T-helper 1 cell (primary cell): Measurements from ENCODE around the gene SYNDIG1.
"Not testable (repeated sequence)": the region's sequence is repeated elsewhere in the genome, so short reads cannot be mapped to it uniquely, and the experiment has no call there.

Experiments used
- DNase-seq, 5 donors: peaks; one replicate each; pipeline ENCODE4 v3.0.0-alpha.2; 2012 to 2020

The SYNDIG1 gene

DNA sequence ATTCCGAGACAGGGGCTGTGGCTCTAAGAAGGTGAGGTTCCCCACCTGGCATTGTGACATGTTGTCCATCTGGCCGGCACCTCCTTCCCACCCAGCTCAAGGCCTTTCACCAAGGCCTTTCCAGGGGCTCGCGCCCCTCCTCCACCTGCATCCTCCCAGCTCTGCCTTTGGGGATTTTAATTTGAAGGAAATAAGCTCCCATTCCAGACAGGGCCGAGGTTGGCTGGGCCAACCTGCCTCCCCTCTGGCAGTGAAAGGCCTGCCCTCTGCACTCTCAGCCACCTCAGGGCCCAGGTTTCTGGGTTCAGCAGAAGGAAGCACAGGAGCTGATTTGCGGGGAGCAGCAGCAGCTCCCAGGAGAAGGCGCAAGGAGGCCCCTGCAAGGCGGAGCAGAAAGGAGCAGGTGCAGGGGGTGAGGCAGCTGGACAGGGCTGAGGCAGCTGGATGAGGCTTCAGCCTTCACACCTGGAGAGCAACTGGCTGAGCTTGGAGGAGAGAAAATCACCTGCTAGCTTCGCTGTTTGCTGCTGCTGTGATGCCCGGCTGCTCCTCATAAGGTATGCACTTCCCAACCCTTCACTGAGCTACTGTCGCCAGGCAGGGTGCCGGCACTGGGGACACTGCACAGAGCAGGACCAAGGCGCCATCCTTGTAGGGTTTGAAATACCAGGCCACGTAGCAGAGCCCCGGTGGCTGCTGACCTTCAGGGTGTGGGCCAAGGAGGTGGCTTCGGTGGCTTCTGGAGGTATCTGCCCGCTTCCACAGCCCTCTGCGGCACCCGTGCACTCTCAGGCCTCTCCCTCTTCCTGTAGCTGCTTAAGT is 147.0 kb downstream of the SYNDIG1 start:
- DNase-seq: no peak

DNA sequence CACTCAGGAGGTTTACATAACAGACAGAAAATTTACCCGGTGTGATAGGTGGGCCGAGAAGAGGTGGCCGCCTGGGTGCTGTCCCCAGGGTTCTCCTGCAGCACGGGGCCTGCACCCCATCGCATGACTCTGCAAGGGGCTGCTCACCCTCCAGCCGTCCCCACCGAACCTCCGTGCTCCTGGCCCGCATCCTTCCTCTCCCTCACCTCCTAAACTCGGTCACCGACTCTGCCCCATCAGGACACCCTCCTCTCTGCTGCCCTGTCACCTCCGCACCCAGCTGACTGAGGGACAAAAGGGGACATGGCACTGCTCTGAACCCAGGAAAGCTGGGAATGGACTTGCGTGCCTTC is 147.6 kb downstream of the SYNDIG1 start:
- DNase-seq: no peak

DNA sequence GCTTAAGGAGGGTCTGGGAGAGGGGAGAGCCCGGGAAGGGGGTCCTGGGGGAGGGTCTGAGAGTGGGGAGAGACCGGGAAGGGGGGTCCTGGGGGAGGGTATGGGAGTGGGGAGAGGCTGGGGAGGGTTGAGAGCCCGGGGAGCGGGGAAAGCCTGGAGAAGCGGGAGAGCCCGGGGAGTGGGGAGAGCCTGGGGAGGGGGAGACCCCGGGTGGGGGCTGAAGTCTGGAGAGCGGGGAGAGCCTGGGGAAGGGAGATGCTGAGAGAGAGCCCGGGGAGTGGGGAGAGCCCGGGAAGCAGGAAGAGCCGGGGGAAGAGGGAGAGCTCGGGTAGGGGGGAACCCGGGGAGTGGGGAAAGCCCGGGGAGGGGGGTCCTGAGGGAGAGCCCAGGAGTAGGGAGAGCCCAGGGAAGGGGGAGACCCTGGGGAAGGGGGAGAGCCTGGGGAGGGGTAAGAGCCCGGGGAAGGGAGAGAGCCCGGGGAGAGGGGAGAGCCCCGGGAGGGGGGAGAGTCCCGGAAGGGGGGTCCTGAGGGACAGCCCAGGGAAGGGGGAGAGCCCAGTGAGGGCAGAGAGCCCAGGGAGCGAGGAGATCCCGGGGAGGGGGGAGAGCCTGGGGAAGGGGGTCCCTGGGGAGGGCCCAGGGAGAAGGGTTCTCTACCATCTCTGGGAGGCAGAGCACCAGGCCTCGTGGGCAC is 148.5 kb downstream of the SYNDIG1 start:
- no peak for DNase-seq

DNA sequence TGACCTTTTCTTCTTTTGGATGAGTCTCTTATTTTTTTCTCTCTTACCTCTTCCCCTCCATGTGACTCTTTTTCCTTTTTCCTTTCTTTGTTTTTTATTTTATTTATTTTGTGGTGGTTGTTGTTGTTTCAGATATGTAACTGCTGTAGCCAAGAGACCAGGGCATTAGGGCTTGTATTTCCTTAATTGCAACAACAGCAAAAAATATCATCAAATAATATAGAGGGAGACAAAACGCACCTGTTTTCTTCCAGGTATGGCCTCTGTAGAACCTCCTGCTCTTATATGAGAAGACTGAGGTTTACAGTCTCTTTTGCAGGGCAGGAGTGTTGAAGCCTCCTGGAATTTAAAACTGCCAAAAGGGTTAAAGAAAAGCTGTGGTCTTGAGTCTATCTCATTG is 149.3 kb downstream of the SYNDIG1 start:
- DNase-seq: no peak

DNA sequence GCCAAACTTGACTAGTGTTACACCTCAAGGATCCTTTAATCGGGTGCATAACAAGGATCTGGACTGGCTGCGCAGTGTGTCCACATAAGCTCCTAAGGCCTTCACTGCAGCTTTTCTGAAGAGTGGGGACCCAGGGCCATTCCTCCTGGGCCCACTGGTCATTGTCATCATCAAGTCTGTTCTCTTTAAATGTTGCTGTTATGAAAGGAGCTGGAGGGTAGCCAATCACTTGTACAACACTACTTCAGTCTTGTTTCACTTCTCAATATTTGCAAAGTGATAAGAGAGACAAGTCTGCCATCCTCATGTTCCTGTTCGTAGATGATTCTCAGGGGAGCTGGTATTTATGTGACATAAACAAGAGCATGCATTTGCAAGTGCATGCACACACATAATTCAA is 149.8 kb downstream of the SYNDIG1 start:
- DNase-seq: no peak

DNA sequence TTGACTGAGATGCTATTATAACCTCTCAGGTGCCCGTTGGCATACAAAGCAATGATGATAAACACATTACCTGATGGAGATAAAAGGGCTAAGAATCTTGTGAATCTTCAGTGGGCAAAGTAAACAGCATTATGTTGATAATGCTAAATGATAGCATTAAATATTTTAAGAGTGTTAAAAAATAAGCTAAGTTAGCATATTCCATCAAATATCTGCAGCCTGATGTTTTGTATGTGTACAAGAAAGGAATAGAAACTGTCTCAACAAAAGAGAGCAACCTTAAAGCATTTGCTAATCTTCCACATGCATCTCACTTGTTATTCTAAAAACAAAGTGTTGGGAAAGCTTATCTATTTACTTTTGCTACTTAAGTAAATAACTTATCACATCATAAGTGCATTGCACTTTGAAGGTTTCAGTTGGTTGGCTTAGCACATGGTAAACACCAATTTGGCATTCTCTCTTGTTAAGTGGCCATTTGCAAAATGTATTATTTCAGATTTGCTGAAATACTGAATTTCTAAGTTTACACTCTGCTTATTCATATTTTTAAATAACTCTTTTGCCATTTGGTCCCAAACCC is 151.6 kb downstream of the SYNDIG1 start:
- no peak for DNase-seq

DNA sequence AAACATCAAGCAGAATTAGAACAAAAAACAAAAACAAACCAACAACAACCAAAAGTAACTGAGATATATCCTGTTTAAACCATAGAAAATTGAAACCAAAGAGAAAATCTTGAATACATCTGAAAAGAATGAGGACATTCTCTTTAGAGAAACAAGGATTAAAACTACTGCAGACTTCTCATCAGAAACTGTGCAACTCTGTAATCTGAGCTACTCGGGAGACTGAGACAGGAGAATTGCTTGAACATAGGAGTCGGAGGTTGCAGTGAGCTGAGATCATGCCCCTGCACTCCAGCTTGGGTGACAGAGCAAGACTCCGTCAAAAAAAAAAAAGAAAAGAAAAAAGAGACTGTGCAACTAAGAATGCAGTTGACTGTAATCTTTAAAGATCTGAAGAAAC is 153.4 kb downstream of the SYNDIG1 start:
- no peak for DNase-seq

DNA sequence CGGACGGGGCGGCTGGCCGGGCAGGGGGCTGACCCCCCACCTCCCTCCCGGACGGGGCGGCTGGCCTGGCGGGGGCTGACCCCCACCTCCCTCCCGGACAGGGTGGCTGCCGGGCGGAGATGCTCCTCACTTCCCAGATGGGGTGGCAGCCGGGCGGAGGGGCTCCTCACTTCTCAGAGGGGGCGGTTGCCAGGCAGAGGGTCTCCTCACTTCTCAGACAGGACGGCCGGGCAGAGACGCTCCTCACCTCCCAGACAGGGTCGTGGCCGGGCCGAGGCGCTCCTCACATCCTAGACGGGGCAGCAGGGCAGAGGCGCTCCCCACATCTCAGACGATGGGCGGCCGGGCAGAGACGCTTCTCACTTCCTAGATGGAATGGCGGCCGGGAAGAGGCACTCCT is 156.7 kb downstream of the SYNDIG1 start:
- not testable (repeated sequence) for DNase-seq

DNA sequence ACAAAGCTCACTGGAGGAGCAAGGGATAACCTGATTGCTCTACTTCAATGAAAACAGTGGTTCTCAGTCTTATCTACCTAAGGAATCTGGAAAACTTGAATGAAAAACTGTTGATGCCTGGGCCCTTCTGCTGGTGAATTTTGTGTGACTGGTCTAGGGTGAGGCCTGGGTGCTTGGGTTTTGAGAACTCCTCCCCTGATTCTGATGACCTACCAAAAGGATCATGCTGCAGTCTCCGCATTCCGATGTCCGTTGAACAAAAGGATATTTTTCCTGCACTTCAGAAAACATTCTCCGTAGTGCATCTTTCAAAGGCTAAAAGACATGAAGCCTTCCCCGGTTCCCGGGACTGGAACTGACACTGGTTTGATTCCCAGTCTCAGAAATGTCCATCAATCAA is 157.9 kb downstream of the SYNDIG1 start:
- DNase-seq: no peak

DNA sequence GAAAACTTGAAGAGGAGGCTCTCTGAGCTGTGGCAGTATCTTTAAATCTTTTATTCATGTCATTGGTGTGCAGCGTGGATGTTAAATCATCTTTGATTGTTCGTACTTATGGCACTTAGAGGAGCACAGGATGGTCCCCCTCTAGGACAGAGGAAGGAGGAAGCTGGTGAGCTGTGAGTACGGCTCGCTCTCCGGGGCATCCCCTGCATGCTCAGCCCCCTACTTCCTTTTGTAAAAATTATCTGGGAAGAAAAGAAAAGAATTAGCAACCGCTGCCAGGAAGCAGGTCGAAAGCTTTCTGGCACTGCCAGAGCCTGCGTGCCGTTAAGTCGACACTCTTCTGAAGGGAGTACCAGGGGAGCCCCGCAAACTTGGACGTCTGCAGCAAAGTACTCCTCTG is 158.5 kb downstream of the SYNDIG1 start:
- DNase-seq: no peak

DNA sequence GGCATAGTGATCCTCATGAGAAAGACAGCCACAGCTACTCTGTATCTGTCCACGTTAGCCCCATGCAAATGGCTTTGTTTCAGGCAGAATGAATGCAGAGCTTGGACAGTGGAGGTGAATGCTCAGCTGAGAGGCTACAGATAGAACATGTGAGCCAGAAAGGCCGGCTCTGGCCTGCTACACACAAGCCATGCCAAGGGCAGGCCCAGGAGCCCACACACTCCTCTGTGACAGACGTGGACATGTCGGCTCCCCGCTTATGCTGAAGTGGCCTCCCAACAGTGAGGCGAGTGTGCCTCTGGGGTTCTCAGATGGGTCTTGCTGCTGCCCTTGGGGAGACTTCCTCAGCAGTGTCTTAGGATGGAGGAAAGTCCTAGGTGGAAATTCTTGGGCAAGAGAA is 159.6 kb downstream of the SYNDIG1 start:
- no peak for DNase-seq

DNA sequence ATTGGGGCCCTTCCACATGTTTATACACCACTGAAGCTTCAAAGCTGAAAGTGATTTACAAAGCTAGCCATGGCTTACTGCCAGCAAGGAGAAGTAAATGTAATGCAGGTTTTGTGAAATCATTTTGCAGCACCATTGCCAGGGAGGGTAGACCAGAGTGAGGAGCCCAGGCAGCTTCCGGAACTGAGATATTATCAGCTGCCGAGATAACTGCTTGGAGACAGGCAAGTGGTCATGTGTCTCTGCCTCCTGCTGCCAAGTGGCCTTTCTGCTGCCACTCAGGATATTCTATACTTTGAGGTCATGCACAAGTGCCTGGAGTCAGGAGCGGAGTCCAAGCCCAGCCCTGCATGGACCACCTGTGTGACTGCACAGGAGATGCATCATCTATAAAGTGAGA is 160.2 kb downstream of the SYNDIG1 start:
- no peak for DNase-seq

DNA sequence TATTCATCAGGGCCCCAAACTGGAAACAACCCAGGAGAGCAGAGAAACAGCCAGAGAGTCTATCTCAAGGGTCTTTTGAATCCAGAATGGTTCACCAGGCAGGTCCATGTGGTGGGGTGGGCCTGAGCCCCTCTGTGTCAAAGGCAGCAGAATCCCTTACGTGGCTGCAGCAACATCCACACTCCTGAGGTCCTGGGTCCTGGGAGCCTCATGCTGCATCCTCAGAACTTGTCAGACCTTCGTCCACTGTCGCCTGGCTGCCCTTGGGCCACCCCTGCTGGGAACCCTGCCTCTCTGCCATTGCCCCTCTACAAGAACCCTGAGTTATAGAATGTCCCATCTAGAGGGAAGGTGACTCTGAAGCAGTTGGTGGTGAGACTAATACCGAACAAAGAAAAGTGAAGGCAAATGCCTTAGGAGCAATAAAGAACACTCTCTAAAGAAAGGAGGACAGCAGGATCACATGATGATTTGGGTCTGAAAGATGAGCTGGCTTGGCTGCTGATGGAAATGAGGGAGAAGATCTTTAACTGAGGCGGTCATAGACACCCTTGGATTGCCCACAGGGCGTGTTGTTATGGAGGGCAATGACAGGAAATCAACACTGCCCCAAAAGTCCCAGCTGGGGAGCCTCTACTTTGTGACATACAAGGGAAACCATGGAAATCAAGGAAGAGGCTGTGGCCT is 161.2 kb downstream of the SYNDIG1 start:
- no peak for DNase-seq

DNA sequence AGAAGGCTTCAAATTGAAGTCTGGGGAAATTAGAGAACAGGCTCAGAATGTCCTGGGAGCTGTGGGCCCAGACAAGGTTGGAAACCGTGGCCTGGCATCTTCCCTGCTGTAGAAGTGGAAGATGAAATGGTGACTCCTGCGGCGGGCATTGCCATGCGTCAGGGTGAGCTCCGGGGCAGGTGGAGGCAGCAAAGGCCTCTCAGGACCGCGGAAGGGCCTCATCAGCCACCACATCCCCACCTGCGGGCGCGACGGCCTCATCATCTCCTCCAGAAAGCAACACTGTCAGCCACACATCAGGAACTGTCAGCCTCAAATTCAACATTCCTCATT is 161.7 kb downstream of the SYNDIG1 start:
- DNase-seq: no peak

DNA sequence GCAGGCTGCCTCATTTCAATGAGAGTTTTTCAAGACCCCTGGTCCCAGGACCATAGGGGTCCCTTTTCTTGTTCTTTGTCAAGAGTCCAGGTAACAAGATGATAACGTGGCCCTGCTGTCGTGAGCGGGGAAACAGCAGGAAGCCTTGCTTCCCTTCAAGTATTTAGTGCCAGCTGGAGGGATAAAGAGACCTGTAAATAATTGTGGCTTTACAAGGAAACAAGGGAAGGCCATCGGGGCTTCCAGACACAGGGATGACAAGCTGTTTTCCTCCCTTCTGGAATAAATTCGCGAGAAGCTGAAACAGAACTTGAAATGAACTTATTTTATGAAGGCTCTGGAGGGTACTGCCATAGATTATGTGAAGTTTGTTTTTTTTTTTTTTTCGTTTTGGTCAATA is 163.2 kb downstream of the SYNDIG1 start:
- no peak for DNase-seq

DNA sequence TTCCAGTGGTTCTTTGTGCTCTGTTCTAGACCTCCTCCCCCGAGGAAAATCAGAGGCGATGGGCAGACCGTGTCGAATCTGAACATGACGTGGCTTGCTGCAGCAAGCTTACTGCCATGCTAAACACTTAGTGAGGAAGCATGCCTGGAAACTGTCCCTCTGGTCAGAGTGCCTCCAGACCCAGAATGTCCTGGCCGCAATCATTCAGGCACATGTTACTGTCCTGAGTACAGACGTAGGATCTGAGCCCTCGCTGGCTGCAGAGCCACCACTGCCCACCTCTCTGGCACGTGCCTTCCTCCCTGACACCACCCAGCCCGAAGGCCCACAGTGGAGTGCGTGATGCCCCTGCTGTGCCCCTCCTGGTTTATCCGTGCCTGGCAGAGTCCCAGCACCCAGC is 163.6 kb downstream of the SYNDIG1 start:
- DNase-seq: no peak

DNA sequence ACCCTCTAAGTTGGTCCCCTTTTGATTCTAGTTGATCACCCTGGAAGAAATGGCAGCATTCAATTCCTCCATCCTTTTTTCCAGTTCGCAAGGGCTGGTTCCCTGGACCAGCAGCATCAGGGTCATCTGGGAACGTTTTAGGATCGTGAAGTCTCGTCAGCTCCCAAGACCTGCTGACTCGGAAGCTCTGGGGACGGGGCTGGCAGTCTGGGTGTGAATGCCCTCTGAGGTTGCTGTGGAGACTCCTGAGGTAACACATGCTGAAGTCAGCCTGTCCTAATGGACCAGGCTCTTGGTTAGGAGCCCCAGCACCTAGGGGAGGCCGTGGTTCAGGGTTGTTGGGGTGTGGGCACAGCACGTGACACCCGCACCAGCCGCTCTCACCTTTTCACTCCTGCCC is 164.1 kb downstream of the SYNDIG1 start:
- DNase-seq: no peak

DNA sequence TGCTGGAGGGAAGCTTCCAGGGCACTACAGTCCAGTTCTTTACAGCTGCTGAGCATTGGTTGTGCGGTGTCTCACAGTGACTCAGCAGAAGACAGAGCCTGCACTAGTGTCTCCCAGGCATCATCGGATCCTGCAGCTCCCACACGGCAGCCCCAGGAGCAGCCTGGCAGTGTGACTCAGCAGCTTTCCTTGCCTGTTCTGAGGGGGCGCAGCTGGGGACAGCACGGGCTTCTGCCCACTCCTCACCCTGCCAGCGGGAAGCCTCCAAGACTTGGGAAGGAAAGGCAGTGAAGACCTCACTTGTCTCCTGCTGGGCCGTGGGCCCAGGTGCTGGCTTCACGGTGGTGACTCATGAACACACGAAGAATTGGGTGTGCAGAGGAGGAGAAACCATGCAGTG is 165.4 kb downstream of the SYNDIG1 start:
- no peak for DNase-seq

DNA sequence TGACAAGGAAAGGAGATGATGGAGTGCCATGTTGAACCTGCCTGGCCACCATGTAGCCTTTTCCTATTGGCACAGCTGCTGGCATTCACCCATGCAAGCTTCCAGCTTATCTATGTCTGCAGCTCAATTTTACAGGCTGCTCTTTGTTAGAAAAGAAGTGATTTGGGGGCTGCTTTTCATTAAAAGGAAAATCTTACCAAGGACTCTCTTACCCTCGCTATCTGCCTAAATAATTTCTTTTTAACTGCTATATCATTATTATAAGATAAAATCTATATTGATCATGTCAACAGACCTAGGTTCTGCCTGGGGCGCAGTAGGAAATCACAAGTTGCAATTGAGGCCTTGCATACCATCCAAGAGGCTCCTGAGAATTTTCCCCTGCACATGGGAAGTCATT is 167.2 kb downstream of the SYNDIG1 start:
- no peak for DNase-seq

DNA sequence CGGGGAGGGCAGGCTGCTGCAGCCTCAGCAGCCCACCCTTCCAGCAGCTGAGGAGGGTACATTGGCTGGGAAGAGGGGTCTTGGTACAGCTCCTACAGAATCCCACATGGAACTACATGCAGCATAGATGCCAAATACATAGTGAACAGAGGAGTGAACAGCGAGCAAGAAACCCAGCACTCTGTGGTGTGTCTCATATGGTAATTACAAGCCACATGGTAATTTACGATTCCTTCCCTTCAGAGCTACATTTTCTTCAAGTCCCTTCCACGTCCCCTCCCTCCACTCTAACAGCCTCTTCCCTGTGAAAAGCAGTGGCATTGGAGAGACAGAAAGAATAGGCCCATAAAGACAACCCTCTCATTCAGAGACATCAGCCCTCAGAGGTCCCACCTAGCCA is 167.7 kb downstream of the SYNDIG1 start:
- no peak for DNase-seq

DNA sequence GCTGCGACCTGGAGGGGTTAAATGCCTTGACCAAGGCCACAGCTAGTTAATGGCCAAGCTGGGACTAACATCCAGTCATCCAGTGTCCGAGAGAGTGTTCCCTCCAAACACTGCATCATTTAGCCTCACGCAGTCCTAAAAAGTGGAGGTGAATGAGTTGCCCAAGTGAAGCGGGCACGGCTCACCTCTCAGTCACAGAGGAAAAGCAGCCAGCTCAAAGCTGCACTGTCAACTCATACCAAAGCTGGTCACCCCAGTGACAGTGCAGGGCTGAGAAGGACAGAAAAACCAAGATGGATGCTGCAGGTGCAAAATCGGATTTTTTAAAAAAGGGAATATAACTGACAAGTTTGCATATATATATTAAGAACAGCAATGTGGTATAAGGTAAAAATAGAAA is 168.5 kb downstream of the SYNDIG1 start:
- no peak for DNase-seq

DNA sequence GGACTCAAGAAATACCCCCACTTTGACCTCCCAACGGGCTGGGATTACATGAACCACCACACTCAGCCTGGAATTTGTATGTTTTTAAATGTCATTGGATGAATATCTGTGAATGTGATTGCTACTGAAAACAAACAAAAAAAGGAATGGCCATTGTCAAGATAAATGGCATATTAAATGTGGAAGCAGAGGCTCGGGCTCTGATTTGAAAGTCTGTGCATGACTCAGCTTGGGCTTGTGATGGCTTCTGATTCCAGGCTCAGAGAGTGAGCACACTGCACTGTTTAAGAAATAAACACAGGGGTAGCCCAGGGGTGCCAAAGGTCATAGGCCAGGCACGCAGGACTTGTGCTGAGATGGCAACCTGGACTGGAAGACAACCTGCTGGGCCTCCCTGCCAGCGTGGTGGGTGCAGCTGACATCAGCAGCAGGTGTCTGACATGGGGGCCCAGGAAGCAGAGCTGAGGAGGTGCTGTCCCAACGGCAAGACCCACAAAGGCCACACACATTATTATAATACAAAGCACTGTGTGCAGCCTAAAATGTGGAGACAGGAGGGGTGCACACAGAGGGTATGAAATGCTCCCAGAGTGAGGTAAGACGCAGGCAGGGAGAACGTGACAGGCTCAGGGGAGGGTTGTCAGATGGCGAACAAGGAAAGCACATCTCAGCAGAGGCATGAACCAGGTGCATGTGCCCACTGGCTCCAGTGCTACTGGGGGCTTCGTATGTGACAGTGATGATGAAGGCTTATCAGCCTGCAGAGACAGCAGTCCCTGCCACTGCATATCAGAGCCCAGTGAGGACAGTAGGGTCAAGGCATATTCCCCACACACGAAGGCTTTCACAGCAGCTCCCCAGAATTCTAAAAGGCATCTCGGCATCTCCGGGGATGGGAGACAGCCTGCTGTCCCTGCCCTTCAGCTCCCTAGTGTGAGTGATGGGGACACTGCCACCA is 169.4 kb downstream of the SYNDIG1 start:
- no peak for DNase-seq

DNA sequence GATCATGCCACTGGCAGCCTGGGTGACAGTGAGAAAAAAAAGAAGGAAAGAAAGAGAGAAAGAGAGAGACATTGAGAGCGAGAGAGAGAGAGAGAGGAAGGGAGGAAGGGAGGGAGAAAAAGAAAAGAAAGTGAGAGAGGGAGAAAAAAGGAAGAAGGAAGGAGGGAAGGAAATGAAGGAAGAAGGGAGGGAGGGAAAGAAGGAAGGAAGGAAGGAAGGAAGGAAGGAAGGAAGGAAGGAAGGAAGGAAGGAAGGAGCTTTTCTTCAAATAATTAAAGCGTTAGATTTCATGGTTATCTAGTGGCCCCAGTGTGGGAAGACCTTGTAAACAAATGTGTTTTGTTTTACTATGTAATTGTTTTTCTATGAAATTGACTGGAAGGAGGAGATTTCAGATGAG is 170.8 kb downstream of the SYNDIG1 start:
- DNase-seq: no peak
